GM11168 (cell line): Measurements from ENCODE around the gene COX5A.
"Not testable (repeated sequence)": the region's sequence is repeated elsewhere in the genome, so short reads cannot be mapped to it uniquely, and the experiment has no call there.

ENCODE experiments used
- in situ Hi-C: fragments of 300-500 bp; cut with MboI; formaldehyde crosslinking; loops from one replicate; pipeline ENCODE4 v1.12.0; 2022; ENCODE audit warnings: low sequenced_read_pairs; ENCODE audit not compliant: unreplicated experiment

The COX5A gene

DNA sequence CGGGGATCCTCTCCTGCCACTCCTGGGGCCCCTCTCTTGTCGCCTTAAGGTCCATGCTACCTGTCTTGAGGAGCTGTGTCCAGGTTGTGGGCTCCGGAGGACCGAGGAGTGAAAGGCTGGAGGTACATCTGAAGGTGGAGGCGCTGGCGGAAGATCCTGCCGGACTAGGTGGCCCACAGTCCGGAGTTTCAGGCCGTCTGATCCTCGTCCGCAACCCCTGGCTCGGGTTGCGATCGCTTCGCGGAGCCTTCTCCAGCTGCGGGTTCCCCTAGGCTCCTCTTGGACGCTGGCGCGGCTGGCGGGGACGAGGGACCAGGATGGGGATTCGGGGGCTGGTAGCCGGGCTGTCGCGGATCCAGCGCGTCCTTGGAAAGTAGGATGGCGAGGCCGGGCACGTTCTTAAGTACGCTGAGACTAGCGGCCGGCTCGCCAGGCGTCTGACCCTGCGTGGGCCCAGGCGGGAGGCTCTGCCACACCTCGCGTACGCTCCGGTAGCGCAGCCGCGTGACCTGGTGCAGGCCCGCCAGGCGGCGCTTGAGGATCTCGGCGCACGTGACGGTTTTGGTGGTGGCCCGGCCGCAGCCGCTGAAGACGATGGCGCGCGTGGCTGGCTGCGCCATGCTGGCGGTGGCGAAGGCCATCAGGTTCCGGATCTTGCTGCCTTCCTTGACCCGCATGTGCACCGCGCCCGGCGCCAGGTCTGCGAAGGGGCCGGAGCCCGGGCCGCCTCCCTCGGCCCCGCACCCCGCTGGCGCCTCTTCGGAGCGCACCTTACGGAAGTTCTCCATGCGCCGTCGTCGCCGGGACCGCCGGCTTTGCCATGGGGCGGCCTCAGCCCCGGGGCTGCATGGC is 18.1 kb upstream of the COX5A start:
- in situ Hi-C loops, result no loop called here

DNA sequence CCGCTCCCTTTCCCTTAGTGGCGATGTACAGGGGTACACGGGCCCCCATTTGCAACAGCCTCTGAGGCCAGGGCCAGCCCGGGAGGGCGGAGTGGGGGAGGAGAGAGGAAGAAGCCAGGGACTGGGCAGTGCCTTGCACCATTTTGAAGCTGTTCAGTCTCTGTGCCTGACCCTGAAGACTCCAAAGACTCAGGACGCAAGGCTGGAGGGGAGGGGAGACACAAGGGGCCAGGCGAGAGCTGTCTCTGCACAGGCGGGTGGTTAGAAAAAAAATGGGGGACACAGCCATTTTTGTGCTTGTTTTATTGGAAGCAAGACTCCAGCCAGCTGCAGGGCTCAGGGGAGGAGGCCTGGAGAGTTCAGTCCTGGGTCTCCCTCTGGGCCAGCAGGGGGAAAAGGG is 17.1 kb upstream of the COX5A start:
- in situ Hi-C loops, result no loop called here

DNA sequence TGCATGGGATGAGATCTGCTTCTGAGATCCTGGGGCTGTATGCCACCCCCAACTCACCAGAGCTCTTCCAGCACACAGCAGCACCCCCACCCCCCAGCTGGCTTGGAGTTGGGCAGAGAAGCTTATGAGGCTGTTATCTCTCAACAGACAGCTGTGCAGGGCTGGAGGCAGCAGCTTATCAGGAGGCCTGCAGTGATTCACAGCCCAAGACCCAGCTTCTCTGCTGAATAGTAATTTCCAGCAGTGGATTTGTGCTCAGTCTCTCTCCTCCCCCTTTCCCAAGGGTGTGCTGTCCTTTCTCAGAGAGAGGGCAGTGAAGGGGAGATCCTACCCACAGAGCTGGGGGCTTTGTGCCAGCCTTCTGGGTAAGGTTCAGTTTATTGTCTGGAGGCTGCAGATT is 16.6 kb upstream of the COX5A start:
- in situ Hi-C loops, result no loop called here

DNA sequence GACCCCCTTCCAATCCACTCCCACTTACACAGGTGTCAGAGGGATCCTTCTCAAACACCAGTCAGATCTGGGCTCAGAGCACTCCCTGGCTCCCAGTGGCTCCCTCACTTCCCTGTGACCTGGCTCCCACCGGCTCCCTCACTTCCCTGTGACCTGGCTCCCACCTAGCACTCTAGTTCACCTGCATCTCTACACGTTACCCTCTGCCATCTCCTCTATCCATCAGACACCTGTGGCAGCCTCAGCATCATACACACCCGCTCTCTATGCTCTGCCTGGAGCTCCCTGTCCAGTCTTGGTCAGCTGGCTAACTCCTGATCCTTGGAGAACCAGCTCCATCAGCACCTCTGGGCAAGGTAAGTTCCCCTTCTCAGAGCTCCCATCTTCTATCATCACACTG is 13.1 kb upstream of the COX5A start:
- in situ Hi-C loops, result no loop called here

DNA sequence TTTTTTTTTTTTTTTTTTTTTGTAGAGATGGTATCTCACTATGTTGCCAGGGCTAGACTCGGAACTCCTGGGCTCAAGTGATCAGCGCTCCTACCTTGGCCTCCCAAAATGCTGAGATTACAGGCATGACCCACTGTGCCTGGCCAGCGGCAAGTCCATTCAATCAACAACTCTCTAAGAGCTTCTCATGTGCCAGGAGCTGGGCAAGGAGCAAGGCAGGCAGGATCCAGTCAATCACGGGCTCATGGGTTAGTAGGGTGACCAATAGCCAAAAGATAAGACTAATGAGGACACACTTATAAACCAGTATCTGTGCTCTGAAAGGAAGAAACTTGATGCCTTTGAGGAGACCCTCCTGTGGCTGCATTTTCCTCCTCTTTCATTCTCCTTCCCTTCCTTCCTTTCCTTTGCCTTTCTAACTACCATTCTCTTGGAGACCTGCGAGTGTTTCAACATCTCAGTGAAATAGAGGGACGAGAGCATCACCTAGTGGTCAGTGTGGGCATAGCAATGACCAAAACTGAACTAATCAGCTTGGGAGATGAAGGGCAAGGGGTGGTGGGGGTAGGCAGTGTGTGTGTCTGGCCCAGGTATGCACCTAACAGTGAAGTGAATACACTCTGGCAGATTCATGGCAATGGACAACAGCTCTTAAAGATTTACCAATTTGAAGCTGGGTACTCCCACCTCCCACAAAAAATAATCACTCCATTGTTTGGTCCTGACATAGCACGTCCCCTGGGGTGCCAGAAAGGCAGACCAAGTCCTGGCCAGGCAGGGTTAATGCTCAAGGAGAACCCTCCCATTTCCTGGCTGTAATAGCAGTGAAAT is 12.4 kb upstream of the COX5A start:
- in situ Hi-C loops, result no loop called here

DNA sequence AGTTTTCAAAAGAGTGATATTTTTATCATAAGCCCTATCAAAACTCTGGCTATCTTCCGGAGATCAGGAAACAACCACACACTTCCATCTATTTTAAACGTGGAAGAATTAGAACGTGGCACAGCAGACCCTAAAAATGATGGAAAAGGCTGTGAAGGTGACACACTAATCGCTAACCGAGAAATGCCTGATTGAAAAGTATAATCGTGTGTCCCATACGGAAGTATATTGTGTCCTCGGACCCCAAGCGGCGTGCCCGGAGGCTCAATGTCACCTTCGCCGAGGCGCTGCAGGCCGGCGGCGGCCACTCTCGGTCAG is 642 bp downstream of the COX5A start:
- in situ Hi-C loops, result no loop called here

DNA sequence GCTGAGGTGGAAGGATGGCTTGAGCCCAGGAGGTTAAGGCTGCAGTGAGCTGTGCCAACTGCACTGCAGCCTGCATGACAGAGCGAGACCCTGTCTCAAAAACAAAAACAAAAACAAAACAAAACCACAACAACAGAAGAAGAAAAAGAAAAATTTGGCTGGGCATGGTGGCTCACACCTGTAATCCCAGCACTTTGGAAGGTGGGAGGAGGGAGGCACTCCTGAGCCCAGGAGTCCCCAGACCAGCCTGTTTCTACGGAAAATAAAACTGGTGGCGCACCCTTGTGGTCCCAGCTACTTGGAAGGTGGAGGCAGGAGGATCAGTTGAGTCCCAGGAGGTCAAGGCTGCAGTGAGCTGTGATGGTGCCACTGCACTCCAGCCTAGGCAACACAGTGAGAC is 2.7 kb downstream of the COX5A start:
- in situ Hi-C loops, result not testable (repeated sequence)

DNA sequence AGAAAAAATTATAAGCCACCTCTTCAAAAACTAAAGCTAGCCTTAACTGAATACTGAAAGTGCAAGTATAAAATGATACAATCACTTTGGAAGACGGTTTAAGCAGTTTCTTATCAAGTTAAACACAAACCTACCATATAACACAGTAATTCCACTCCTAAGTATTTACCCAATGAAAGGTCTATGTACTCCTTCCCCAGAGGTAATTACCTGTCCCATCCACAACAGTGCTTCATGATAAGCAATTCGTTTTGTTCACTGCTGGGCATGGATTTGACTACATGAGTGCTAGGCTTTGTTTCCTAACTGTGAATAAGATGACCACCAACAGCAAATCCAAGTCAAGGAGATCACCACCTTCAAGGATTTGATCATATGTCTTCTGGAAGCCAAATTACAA is 4.3 kb downstream of the COX5A start:
- in situ Hi-C loops, result no loop called here

DNA sequence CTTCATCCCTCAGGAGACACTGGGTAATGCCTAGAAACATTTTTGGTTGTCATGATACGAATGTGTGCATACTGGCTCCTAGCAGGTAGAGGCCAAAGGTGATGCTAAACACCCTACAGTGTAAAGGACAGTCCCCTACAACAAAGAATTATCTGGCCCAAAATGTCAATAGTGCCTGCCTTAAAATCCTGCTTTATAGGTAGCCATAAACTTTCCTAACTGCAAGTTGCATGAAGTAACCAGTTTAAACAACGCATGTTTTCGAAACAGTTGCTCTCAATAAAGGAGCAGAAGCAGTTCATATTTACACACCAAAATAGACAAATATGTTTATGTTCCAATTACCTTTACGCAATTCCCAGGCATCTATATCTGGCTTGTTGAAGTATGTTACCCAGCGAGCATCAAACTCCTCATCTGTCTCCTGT is 9.1 kb downstream of the COX5A start:
- in situ Hi-C loops, result no loop called here

DNA sequence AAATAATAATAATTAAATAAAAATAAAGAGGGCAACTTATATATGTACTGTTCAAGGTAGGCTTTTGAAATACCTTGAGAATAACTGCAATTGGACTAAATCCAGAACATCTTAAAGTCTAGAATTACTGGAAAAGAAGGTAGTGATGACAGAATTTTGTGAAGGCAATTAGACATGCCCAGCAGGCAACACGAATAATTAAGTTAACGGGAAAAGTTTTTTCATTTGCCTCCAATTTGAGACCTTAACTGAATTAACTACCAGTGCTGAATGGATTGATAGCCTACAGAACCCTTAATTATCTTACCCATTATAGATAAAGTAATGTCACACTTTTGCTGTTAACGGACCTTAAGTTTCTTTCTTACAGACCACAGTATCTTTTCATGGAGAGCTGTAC is 13.3 kb downstream of the COX5A start:
- in situ Hi-C loops, result no loop called here

DNA sequence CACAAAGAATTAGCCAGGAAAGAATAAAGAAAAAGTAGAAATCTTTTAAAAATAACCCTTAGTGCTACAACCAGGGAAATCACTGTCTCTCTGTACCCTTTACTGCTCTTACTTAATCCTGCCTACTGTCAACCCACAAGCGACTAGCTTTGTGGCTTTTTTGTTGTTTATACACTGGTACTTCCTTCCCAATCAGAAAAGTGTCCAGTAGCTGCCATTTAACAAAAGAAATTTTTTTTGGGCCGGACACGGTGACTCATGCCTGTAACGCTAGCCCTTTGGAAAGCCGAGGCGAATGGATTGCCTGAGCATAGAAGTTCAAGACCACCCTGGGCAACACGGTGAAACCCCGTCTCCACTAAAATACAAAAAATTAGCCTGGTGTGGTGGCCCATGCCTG is 17.4 kb downstream of the COX5A start:
- in situ Hi-C loops, result no loop called here

DNA sequence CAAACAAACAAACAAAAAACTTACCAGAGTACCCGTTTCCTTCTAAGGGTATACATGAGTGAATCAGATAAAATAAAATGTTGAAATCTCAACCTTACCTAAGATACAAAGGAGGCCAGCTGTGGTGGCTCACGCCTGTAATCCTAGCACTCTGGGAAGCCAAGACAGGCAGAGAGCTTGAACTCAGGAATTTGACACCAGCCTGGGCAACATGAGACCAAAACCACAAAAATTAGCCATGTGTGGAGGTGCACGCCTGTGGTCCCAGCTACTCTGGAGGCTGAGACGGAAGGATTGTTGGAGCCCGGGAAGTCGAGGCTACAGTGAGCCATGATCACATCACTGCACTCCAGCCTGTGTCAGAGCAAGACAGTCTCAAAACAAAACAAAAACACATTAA is 20.2 kb downstream of the COX5A start:
- in situ Hi-C loops, result no loop called here

DNA sequence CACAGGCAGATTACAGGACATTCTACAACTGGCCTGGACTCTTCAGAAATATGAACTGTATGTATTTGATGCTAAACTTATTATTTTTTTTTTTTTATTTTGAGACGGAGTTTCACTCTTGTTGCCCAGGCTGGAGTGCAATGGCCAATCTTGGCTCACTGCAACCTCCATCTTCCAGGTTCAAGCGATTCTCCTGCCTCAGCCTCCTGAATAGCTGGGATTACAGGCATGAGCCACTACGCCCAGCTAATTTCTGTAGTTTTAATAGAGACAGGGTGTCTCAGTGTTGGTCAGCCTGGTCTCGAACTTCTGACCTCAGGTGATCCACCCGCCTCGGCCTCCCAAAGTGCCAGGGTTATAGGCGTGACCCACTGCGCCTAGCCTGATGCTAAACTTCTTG is 24.1 kb downstream of the COX5A start:
- in situ Hi-C loops, result not testable (repeated sequence)

DNA sequence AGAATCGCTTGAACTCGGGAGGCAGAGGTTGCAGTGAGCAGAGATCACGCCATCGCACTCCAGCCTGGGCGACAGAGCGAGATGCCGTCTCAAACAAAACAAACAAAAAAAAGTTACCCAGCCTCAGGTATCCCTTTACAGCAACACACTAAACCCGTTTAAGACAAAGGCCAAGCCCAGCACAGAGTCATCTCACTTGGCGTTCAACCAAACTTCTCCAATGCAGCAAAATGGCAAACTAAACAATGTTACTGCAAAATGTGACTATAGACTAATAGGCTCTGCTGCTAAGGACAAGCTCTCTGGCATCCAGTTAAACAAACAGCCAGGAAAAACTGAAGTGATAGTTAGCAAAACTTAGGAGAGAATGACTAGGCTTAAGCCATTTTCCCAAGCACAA is 24.8 kb downstream of the COX5A start:
- in situ Hi-C loops, result no loop called here

DNA sequence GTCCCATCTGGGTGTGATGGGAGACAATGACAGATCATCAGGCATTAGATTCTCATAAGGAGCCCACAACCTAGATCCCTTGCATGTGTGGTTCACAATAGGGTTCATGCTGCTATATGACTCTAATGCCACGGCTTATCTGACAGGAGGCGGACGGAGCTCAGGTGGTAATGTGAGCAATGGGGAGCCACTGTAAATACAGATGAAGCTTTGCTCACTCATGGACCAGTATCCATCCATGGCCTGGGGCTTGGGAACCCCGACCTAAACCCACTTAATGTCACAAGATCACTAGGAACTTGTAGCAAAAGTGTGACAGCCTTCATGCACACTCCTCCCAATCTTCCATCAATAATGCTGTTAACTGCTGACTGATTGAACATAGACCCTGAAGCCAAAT is 29.2 kb downstream of the COX5A start:
- in situ Hi-C loops, result no loop called here

DNA sequence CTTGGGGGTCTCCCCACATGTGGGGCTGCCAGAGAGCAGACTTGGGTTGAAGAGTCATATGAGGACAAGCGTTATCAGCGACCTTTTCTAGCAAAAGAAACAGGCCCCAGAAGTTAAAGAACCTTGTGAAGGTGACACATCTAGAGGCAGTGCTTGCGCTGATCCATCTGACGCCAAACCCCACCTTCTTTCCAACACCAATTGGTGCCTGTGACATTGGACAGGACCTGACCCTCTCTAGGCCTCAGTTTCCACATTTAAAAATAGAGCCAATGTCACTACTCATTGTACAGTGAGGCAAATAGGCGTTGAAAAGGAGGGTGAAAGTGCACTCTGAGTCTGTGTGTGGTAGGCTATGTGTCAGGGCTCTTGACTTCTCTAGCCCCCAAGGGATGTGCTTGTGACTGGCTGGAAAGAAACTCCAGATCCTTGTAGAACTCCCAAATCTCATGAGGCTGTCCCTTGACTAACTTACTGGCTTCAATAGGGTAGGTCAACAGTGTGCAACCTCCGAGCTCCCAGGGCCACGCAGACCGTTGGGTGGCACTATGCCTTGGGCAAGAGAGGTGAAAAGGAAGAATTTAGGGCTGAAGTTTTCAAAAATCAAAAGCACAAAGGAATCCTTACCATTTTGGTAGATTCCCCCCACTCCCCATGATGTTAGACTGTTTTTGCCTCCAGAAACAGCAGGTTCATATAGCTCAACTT is 30.6 kb downstream of the COX5A start:
- in situ Hi-C loops, result no loop called here

DNA sequence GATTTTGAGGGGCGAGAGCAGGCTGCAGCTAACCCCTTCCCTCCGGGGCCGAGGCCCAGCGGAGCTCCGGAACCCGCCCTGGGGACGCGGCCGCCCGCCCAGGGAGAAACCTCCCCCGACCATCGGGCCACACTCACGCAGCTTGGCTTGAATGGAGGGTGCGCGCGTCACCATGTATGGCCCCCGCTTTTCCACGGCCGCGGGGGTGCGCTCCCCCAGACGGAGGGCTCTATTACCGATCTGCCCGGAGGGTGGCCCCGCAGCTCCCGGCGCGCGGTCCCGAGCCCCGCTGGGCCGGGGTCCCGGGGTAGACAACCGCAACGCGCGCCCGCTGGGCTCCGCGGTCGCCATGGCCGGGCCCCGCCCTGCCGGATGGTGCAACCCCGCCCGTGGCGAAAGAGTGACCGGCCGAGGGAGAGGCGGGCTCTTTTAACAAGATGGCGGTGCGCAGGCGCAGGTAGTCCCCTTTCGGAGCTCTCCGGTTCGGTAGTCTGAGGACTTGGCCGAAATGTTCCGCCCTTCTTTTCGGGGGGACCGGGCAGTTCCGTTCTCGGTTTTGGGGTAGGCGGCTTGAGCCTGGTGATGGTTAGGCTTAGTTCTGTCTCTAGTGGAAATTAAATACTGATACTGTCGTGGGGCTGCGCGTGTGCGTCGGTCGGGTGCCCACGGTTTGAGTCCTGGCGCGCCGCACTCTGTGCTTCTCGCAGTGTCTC is 31.3 kb downstream of the COX5A start, which contains the start of gene FAM219B:
Gene FAM219B, minus strand, starts transcription at position 402 of the 713 bp plus-strand sequence. Its CDS starts 51 bp downstream, at position 351.
- in situ Hi-C loops, result no loop called here

DNA sequence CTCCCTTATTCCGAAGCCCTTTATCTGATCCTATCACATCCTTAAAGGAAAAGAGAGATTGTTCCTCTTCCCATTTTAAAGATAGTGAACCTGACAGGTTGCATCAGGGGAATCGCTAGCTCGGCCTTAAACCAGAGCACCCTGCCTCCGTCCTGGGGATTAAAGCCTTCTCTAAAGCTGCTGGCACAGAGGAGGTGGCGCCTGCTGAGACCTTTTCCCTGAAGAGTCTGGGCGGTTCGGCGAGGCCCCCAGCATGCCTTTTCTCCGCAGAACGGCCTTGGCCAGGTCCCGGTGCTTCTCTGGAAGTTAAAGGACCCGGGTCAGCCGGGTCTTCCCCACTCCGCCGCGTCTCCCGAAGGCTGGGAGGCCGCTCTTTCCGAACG is 31.8 kb downstream of the COX5A start:
- in situ Hi-C loops, result no loop called here

DNA sequence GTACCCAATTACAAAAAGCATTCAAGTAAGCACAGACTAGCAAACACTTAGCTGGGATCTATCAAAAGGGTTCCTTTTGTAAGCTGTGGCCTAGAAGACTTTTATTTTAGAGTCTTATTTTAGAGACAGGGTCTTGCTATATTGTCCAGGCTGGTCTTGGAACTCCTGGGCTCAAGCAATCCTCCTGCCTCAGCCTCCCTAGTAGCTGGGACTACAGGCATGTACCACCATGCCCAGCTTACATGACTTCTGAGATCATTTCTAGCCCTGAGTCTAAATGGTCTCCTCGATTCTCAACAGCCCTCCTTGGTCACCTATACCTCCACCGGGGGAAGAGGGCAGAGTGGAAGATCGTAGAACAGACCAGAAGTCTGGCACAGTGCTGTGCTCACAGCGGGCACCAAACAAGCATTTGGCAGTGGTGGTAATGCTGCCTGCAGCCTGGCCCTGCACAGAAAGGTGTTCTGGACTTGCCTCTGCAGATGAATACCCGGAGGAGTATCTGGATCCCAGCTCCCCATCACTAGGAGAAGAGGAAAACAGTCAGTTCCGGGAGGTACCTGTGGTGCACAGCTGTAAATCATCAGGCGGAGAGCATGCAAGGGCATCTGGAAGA is 33.6 kb downstream of the COX5A start:
- in situ Hi-C loops, result no loop called here

DNA sequence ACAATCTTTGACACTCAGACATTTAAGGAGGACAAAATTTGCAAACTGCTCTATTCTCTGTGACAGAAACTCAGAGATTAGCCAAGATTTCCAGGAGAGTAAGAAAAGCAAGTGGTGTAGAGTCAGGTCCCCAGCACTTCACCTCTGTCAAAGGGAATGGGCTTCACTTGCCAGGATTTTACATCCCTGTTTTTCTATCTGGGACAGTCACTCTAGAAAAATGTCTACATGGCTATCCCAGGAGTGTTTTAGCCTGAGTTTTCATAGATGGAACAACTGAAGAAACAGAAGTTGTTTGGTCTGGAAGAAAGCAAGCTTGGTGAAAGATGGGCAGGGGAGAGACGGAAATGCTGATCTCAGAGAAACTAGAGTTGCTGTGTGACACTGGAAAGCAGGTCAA is 34.2 kb downstream of the COX5A start:
- in situ Hi-C loops, result no loop called here
